ENCODE results near the gene DGKI. TPM values are rescaled to one million over a fixed set of nuclear protein-coding genes. Genes with fewer than 3 reads are reported as not detected.

Gene DGKI
- total RNA-seq, 5 donors from 2014 or later (not counting 1 experiment from before 2014, with no cell fraction given): not detected

DNA sequence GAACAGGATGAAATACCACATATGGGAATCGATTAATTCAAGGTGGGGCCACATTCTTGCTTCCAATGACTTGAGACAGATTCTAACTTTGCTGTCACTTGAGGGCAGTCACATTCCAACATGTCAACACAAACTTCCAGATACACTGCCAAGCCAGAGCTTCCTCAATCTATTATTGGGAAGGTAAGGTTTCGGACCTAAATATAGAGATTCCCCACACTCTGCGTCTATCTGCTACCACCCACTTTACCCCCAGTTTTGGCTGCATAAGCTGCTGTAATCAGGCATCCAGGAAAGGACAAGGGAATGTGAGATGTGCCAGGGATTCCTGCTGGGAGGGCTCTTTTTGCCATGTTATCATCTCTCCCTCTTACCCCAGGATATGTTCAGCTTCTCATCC is 20.5 kb upstream of the DGKI start:
- DNase-seq: no peak
- H3K36me3 ChIP-seq (ENCODE audit: control insufficient read depth in 2 of 2, extremely low read depth in 1 of 2, insufficient read depth in 1 of 2, low read length in 1 of 2): no peaks in the 10 kb centered on the region
- H3K9me3 ChIP-seq: peaks cover 2% of the 10 kb centered on the region
- Mint-ChIP-seq H3K27ac (no peak overlapping the region), H3K36me3 (peaks cover 70% of the 10 kb centered on the region), H3K4me1 (no peaks in the 10 kb centered on the region), H3K4me3 (no peak overlapping the region), H3K27me3 (no peaks in the 10 kb centered on the region), H3K9me3 (peaks cover 5 to 16% (median 9%) of the 10 kb centered on the region in 3 donors)
- no peak for ATAC-seq (replicated peaks in 1 of 4)
- no peaks in the 10 kb centered on the region for H3K27me3 ChIP-seq (replicated peaks in 1 of 2; ENCODE audit: control insufficient read depth in 2 of 2, extremely low read depth in 1 of 2, insufficient read depth in 2 of 2, low read length in 1 of 2)
- H3K4me3 ChIP-seq (ENCODE audit: control insufficient read depth in 1 of 2, extremely low read depth in 1 of 2, low read length in 1 of 2): no peak overlapping the region
- ChIA-PET POLR2A (no interaction called here), CTCF (no interaction called here)
- 100% methylated on average over 1 of the region's 3 CpGs for WGBS (ENCODE audit: insufficient coverage)
- H3K27ac ChIP-seq (ENCODE audit: low read length): no peak overlapping the region
- no peaks in the 10 kb centered on the region for H3K4me1 ChIP-seq (ENCODE audit: control insufficient read depth in 1 of 2, extremely low read depth in 1 of 2, insufficient read depth in 2 of 2, low read length in 2 of 2)

DNA sequence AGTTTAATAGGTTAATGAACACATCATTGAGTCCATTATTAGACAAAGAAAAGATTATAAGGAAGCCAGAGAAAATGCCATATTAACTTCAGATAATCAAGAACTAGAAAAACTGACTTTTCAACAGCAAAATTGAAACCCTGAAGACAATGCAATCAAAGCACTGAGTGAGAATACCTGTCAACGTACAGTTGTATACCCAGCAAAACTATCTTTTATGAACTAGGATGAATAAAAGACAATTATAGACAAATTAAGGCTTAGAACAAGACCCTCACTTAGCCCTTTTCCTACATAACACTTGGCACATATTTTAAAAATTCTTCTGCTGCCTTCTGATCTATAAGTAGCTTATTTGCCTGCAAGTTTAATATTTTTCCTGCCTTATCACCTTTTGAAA is 19.0 kb upstream of the DGKI start:
- Mint-ChIP-seq H3K4me1 (no peaks in the 10 kb centered on the region), H3K9me3 (peaks cover 5 to 16% (median 9%) of the 10 kb centered on the region in 3 donors), H3K4me3 (no peak overlapping the region), H3K27ac (no peak overlapping the region), H3K27me3 (no peaks in the 10 kb centered on the region), H3K36me3 (peaks cover 70% of the 10 kb centered on the region)
- Histone ChIP-seq H3K4me3 (ENCODE audit: control insufficient read depth in 1 of 2, extremely low read depth in 1 of 2, low read length in 1 of 2) (no peak overlapping the region), H3K4me1 (ENCODE audit: control insufficient read depth in 1 of 2, extremely low read depth in 1 of 2, insufficient read depth in 2 of 2, low read length in 2 of 2) (no peaks in the 10 kb centered on the region), H3K9me3 (peaks cover 2% of the 10 kb centered on the region), H3K36me3 (ENCODE audit: control insufficient read depth in 2 of 2, extremely low read depth in 1 of 2, insufficient read depth in 1 of 2, low read length in 1 of 2) (no peaks in the 10 kb centered on the region), H3K27me3 (replicated peaks in 1 of 2; ENCODE audit: control insufficient read depth in 2 of 2, extremely low read depth in 1 of 2, insufficient read depth in 2 of 2, low read length in 1 of 2) (no peaks in the 10 kb centered on the region), H3K27ac (ENCODE audit: low read length) (no peak overlapping the region)
- ATAC-seq (replicated peaks in 1 of 4): no peak
- no CpG with 5 or more reads among the region's 1 CpG for WGBS (ENCODE audit: insufficient coverage)
- no peak for DNase-seq
- ChIA-PET POLR2A (interaction anchor here in 1 of 2 donors (0.6 kb wide), 1 partner anchor 9 kb away, joined by 3 read pairs; no protein-coding TSS in a partner anchor), CTCF (no interaction called here)

DNA sequence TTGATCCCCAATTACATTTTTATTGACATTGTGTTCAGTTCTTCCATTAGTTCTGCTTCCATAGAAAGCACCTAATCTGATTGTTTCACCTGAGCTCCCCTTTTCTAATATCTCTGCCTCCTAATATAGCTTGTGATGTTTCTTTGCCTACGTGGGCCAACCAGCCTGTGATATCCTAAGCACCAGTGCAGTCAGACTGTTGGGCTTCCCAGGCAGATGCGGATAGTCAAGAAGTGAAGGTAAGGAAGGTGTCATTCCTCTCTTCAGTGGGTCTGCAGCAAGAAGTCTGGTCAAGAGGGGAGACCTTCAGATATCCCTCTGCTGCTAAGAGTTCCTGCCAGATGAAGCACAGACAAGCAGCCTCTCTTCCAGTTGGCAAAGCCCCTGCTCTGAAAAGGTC is 16.2 kb upstream of the DGKI start:
- Histone ChIP-seq H3K9me3 (peaks cover 2% of the 10 kb centered on the region), H3K27me3 (replicated peaks in 1 of 2; ENCODE audit: control insufficient read depth in 2 of 2, extremely low read depth in 1 of 2, insufficient read depth in 2 of 2, low read length in 1 of 2) (no peaks in the 10 kb centered on the region), H3K27ac (ENCODE audit: low read length) (no peak overlapping the region), H3K36me3 (ENCODE audit: control insufficient read depth in 2 of 2, extremely low read depth in 1 of 2, insufficient read depth in 1 of 2, low read length in 1 of 2) (no peaks in the 10 kb centered on the region), H3K4me1 (ENCODE audit: control insufficient read depth in 1 of 2, extremely low read depth in 1 of 2, insufficient read depth in 2 of 2, low read length in 2 of 2) (no peaks in the 10 kb centered on the region), H3K4me3 (ENCODE audit: control insufficient read depth in 1 of 2, extremely low read depth in 1 of 2, low read length in 1 of 2) (no peak overlapping the region)
- H3K27me3 Mint-ChIP-seq: no peaks in the 10 kb centered on the region
- H3K9me3 Mint-ChIP-seq: peaks cover 5 to 14% (median 9%) of the 10 kb centered on the region in 3 donors
- 90% methylated on average over 2 of the region's 2 CpGs for WGBS (ENCODE audit: insufficient coverage)
- POLR2A ChIA-PET: interaction anchor here in 1 of 2 donors (0.5 kb wide), 1 partner anchor 230 kb away, joined by 3 read pairs; no protein-coding TSS in a partner anchor
- CTCF ChIA-PET: no interaction called here
- H3K4me3 Mint-ChIP-seq: no peak overlapping the region
- no peak overlapping the region for H3K27ac Mint-ChIP-seq
- peaks cover 53% of the 10 kb centered on the region for H3K36me3 Mint-ChIP-seq
- ATAC-seq (replicated peaks in 1 of 4) (no peak), DNase-seq (no peak)
- no peaks in the 10 kb centered on the region for H3K4me1 Mint-ChIP-seq

DNA sequence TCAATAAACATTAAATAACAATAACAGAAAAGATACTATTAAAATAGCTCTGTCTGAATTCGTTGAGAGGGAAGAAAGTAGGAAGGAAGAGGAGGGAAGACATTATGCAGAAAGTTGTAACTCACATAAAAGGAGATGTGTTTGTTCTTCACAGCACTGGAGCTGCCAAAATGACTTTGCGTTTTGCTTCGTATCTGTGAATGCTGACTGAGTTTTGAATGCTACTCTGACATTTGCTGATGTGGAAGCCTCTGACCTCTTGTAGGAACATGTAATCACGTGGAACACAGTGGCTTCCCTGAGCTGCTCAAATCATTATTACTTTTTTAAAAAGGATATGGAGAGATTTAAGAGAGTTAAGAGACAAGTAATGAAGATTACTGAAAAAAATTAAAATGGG is 15.6 kb upstream of the DGKI start:
- H3K4me3 ChIP-seq (ENCODE audit: control insufficient read depth in 1 of 2, extremely low read depth in 1 of 2, low read length in 1 of 2): no peak overlapping the region
- ATAC-seq (replicated peaks in 1 of 4): no peak
- WGBS (ENCODE audit: insufficient coverage): no CpG with 5 or more reads among the region's 4 CpGs
- H3K4me3 Mint-ChIP-seq: no peak overlapping the region
- H3K27ac Mint-ChIP-seq: no peak overlapping the region
- H3K27ac ChIP-seq (ENCODE audit: low read length): no peak overlapping the region
- POLR2A ChIA-PET: no interaction called here
- CTCF ChIA-PET: no interaction called here
- peaks cover 47% of the 10 kb centered on the region for H3K36me3 Mint-ChIP-seq
- peaks cover 5 to 14% (median 9%) of the 10 kb centered on the region in 3 donors for H3K9me3 Mint-ChIP-seq
- peaks cover 2% of the 10 kb centered on the region for H3K9me3 ChIP-seq
- no peaks in the 10 kb centered on the region for H3K27me3 Mint-ChIP-seq
- H3K36me3 ChIP-seq (ENCODE audit: control insufficient read depth in 2 of 2, extremely low read depth in 1 of 2, insufficient read depth in 1 of 2, low read length in 1 of 2): no peaks in the 10 kb centered on the region
- DNase-seq: no peak
- H3K4me1 ChIP-seq (ENCODE audit: control insufficient read depth in 1 of 2, extremely low read depth in 1 of 2, insufficient read depth in 2 of 2, low read length in 2 of 2): no peaks in the 10 kb centered on the region
- no peaks in the 10 kb centered on the region for H3K4me1 Mint-ChIP-seq
- no peaks in the 10 kb centered on the region for H3K27me3 ChIP-seq (replicated peaks in 1 of 2; ENCODE audit: control insufficient read depth in 2 of 2, extremely low read depth in 1 of 2, insufficient read depth in 2 of 2, low read length in 1 of 2)

DNA sequence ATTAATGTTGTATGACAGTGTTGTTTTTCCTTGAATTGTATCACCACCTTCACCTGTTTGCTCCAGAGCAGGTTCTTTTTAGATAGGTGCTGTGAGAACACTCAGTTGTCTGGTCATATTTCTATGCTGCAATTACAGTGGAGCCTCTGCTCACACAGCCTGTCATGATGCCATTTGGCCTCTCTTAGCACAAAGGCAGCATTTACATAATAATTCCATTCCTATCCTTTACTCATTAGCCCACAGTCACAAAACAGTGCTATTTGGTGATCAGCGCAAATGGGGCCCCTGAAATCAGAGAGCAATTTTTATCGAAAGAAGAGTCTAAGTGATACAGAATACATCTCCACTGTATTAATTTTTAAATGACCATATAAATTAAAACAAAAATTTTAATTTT is 13.8 kb upstream of the DGKI start:
- H3K27ac Mint-ChIP-seq: no peak overlapping the region
- no CpG with 5 or more reads among the region's 2 CpGs for WGBS (ENCODE audit: insufficient coverage)
- POLR2A ChIA-PET: no interaction called here

DNA sequence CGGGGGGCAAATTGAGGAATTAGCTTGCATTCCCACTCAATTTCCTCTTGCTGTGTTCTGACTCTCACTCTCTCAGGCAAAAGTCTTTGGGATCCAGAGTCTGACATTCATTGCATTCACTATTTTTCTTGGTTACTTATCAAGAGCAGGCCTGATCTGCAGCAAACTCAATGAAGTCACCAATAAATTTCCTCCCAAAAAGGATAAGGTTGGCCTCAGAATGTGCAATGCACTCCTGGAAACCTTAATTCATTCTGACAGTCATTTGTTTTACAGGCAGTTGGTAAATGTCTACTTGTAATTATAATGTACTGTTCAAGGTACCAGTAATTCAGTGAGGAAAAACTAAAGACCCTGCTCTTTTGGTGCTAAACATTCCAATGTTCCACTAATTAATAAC is 6.3 kb upstream of the DGKI start:
- peaks cover 8% of the 10 kb centered on the region for H3K36me3 Mint-ChIP-seq
- peaks cover 9% of the 10 kb centered on the region in 2 donors for H3K27me3 Mint-ChIP-seq
- Histone ChIP-seq H3K9me3 (no peaks in the 10 kb centered on the region), H3K27me3 (replicated peaks in 1 of 2; ENCODE audit: control insufficient read depth in 2 of 2, extremely low read depth in 1 of 2, insufficient read depth in 2 of 2, low read length in 1 of 2) (peaks cover 2 to 7% of the 10 kb centered on the region in 2 experiments), H3K27ac (ENCODE audit: low read length) (no peak overlapping the region), H3K36me3 (ENCODE audit: control insufficient read depth in 2 of 2, extremely low read depth in 1 of 2, insufficient read depth in 1 of 2, low read length in 1 of 2) (no peaks in the 10 kb centered on the region), H3K4me1 (ENCODE audit: control insufficient read depth in 1 of 2, extremely low read depth in 1 of 2, insufficient read depth in 2 of 2, low read length in 2 of 2) (no peaks in the 10 kb centered on the region), H3K4me3 (ENCODE audit: control insufficient read depth in 1 of 2, extremely low read depth in 1 of 2, low read length in 1 of 2) (no peak overlapping the region)
- DNase-seq: no peak
- ChIA-PET POLR2A (no interaction called here), CTCF (no interaction called here)
- 100% methylated on average over 1 of the region's 1 CpG for WGBS (ENCODE audit: insufficient coverage)
- ATAC-seq (replicated peaks in 1 of 4): no peak
- no peak overlapping the region for H3K27ac Mint-ChIP-seq
- H3K9me3 Mint-ChIP-seq: no peaks in the 10 kb centered on the region
- H3K4me1 Mint-ChIP-seq: no peaks in the 10 kb centered on the region
- no peak overlapping the region for H3K4me3 Mint-ChIP-seq

More for the DNA sequence above, 13.8 kb upstream of the DGKI start:
- H3K4me3 ChIP-seq (ENCODE audit: control insufficient read depth in 1 of 2, extremely low read depth in 1 of 2, low read length in 1 of 2): no peak overlapping the region
- no peaks in the 10 kb centered on the region for H3K36me3 ChIP-seq (ENCODE audit: control insufficient read depth in 2 of 2, extremely low read depth in 1 of 2, insufficient read depth in 1 of 2, low read length in 1 of 2)
- peaks cover 2% of the 10 kb centered on the region for H3K9me3 ChIP-seq
- H3K4me1 Mint-ChIP-seq: no peaks in the 10 kb centered on the region
- no peak overlapping the region for H3K4me3 Mint-ChIP-seq
- peaks cover 0 to 2% (median 0%) of the 10 kb centered on the region in 3 donors for H3K9me3 Mint-ChIP-seq
- H3K27me3 ChIP-seq (replicated peaks in 1 of 2; ENCODE audit: control insufficient read depth in 2 of 2, extremely low read depth in 1 of 2, insufficient read depth in 2 of 2, low read length in 1 of 2): no peaks in the 10 kb centered on the region
- H3K4me1 ChIP-seq (ENCODE audit: control insufficient read depth in 1 of 2, extremely low read depth in 1 of 2, insufficient read depth in 2 of 2, low read length in 2 of 2): no peaks in the 10 kb centered on the region
- H3K27ac ChIP-seq (ENCODE audit: low read length): no peak overlapping the region
- DNase-seq (no peak), ATAC-seq (replicated peaks in 1 of 4) (no peak)
- peaks cover 36% of the 10 kb centered on the region for H3K36me3 Mint-ChIP-seq
- CTCF ChIA-PET: no interaction called here
- no peaks in the 10 kb centered on the region for H3K27me3 Mint-ChIP-seq

DNA sequence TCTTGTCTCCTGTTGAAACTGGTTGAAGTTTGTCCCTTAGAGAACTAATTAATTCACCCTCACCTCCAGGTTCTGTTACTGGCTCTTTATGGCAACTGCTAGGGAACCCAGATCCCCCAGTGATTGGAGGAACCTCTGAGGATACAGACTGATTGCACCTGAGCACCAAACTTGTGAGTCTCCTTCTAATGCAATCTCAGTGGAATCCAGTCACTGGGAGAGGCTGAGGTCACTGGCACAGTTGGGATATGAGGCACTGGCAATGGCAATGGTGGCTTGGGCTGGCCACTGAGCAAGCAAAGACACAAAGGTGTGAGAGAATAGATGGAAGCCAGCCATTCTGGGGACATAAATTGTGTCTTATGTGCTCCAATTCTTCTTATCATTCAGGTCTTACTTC is 5.3 kb upstream of the DGKI start:
- no peak for DNase-seq
- ChIA-PET POLR2A (no interaction called here), CTCF (no interaction called here)
- H3K36me3 ChIP-seq (ENCODE audit: control insufficient read depth in 2 of 2, extremely low read depth in 1 of 2, insufficient read depth in 1 of 2, low read length in 1 of 2): no peaks in the 10 kb centered on the region
- peaks cover 0 to 3% of the 10 kb centered on the region in 2 experiments for H3K4me1 ChIP-seq (ENCODE audit: control insufficient read depth in 1 of 2, extremely low read depth in 1 of 2, insufficient read depth in 2 of 2, low read length in 2 of 2)
- no peak overlapping the region for H3K4me3 Mint-ChIP-seq
- peaks cover 11 to 16% of the 10 kb centered on the region in 2 donors for H3K27me3 Mint-ChIP-seq
- H3K4me3 ChIP-seq (ENCODE audit: control insufficient read depth in 1 of 2, extremely low read depth in 1 of 2, low read length in 1 of 2): no peak overlapping the region
- peaks cover 0 to 6% (median 5%) of the 10 kb centered on the region in 3 donors for H3K4me1 Mint-ChIP-seq
- H3K27ac ChIP-seq (ENCODE audit: low read length): no peak overlapping the region
- no peaks in the 10 kb centered on the region for H3K9me3 Mint-ChIP-seq
- H3K9me3 ChIP-seq: no peaks in the 10 kb centered on the region
- H3K36me3 Mint-ChIP-seq: peaks cover 8% of the 10 kb centered on the region
- H3K27me3 ChIP-seq (replicated peaks in 1 of 2; ENCODE audit: control insufficient read depth in 2 of 2, extremely low read depth in 1 of 2, insufficient read depth in 2 of 2, low read length in 1 of 2): peaks cover 7 to 8% of the 10 kb centered on the region in 2 experiments
- H3K27ac Mint-ChIP-seq: no peak overlapping the region
- no peak for ATAC-seq (replicated peaks in 1 of 4)

All from T-cell (primary cell).